ENCODE results near the gene PPP6R3.

GRCh38 chr11:68651985-68652682, 191.6 kb downstream of the PPP6R3 start:
- TF ChIP-seq MYC (IDR thresholded peaks at IDR 0.05; ENCODE audit: low read depth, low read length): no peak
- no peak for TF ChIP-seq CTCF (IDR thresholded peaks at IDR 0.05; ENCODE audit: low read depth, low read length)
